ENCODE data around the gene HMX1. TPM values are rescaled to one million over a fixed set of nuclear protein-coding genes. Genes with fewer than 3 reads are reported as not detected.

HMX1 gene
- total RNA-seq, 1 experiment from 2014 or later, result not detected

- no peak for DNase-seq (ENCODE audit: low read depth)
These were observed 2.4 kb downstream of the HMX1 start for GRCh38 chr4:8869002-8869897.

DNA sequence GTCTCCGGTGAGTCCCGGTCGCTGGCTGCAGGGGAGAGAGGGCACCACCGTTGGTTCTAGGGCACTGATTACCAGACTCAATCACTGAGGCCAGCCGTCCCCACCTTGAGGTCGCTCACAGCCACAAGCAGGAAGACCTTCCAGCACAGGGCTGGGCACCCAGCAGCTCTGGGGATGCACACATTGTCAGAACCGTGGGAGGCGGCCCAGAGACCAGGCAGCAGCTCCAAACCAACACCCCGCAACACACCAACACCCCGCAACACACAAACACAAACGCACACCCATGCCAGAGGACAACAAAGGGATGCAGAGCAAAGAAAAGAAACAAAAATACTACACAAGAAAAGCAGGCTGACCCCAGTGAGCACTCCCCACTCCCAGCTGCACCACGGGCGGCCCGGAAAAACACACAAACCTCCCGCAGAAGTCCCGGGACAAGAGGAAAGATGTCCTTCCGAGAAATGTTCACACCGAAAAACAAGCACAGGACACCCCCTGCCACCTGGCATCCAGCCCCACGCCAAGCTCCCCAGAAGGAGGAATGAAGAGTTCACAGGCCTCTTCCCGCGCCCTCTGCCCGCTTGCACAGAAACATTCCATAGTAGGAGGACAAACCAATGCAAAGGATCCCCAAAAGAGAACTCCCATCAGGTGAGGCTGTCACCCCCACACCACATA lies 3.2 kb downstream of the HMX1 start:
- no peak for DNase-seq (ENCODE audit: low read depth)

- no peak for DNase-seq (ENCODE audit: low read depth)
These were observed 3.9 kb downstream of the HMX1 start for GRCh38 chr4:8867624-8868320.

DNA sequence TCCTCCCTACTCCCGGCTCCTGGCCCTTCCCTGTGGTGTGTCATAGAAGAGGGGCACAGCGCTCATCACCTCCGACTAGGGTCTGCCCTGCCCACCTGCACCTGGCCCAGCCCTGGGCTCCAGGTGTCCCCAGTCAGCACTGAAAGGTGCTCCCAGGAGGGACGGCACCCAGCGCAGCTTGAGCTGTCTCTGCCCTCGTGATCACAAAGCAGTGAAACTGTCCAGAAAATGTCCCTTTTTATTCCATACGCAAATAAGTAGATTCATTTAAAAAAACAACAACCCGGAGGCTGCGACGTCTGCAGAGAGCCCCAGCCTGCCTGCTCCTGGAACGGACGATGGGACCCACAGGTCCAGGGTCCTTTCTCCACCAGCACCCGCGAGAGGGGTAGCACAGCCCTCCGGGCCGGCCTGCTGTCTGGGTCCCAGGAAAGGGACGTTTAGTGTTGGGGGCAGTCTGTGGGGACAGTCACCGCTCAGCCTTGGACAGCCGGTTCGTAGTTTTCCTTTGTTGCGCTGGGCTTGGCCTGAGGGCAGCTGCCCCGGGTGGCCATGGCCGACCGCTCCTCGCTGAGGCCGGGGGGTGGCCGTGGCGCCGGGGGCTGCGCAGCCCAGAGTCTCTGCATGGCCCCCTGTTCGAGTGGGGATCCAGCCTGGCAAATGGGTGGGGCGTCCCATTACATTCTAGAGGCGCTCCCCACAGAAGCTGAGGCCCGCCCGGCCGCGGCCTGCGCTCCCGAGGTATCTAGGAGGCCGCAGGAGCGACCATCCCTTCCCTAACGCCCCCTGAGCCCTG lies 4.6 kb downstream of the HMX1 start:
- DNase-seq (ENCODE audit: low read depth), result no peak

- no peak for DNase-seq (ENCODE audit: low read depth)
These were observed 5.2 kb downstream of the HMX1 start for GRCh38 chr4:8866421-8866820.

DNA sequence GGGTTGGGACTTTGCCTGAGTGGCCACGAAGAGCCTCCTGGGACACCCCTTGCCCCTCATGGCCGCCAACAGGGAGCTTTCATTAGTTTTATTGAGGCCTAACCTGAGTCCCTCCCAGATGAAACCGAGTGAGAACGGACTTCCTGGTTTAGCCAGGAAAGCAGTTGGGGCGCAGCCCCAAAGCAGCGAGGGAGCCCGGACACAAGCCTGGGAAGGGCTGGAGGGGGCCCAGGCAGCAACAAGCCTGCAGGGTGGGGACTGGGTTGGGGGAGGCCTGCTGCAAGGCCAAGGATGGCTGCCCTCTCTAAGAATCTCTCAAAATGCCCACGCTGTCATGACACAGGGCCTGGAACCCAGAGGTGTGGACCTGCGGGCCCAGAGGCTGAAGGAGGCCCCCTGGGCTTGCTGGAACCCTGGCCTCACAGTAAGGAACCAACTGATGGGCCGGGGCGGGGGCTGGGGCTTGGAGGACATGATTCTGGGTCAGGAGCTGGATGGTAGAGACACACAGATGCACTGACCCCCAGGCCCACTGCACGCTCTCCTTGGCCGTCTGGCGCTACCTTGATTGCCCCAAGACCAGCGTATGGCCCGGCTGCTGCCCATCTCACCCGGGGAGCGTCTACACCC lies 5.8 kb downstream of the HMX1 start:
- no peak for DNase-seq (ENCODE audit: low read depth)

DNA sequence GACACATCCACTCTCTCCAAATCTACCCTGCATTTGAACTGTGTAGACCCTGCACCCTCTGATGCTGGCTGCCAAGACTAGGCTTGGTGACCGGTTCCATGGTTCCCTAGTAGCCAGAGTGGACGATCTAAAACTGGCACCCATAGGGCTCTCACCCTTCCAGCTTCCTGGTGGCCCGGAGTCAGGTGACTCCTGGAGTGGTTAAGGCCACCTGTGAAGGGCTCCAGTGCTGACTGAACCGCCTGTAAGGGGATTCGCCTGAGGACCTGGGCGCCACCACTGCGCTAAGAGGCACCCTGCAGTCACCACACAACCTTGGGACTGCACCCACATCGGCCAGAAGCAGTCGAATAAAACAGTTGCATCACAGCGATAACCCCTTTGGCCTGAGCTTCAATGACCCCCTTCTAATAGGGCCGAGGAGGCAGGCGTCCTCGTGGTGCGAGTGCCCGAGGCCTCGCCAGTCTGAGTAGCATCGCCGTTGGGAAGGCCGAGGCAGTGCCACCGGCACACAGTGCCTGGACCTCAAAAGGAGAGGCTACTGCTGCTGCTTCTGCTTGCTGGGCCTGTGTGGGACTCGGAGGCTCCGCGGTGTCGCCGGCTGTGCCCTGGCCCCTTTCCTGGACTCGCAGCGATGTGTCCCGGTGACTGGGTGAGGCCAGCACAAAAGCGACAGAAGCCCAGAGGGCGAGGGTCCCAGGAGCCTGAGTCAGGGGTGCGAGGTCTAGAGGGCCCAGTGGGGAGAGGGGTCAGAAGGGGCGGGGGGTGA lies 6.5 kb downstream of the HMX1 start:
- no peak for DNase-seq (ENCODE audit: low read depth)

DNA sequence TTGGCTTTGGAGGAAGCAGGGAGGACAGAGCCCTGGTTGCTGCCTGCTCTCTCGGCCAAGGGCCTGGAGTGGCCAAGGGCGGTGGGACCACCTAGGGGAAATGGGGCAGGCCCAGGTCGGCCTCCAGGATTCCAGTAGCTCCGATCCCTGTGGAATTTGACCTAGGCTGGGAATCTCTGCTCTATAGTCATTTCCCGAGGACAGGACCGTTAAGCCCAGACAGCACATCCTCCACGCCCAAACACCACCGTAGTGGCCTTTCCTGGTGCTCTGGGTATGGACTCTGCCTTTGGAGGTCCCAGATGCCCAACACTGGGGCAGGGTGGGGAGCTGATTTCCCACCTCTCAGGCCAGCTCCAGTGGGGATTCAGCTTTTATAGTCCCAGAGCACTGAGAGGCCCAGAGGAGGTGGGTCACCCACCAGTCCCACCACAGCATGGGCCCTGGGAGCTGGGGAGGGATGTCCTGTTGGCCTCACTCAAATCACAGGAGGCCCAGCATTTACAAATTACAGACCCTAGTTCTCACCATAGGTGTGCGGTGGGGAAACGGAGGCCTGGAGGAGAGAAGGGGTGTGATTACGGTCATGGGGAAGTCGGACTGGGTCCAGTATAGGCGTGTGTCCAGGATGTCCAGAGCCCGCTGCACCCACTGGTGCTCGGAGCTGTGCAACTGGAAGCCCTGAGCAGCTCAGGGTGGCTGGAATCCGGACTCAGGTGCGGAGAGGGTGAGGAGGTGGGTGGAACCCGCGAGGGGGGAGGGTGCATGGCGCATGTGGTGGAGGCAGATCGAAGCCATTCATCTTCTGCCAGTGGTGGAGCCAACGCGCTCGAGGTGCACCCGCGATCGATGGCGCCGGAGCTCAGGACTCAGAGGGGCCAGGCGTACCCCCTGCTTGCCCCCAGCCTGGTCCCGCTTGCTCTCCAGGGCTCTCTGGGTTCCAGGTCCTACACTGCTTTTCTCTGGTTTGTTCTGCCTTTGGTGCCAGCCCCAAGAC lies 7.7 kb downstream of the HMX1 start:
- no peak for DNase-seq (ENCODE audit: low read depth)

DNA sequence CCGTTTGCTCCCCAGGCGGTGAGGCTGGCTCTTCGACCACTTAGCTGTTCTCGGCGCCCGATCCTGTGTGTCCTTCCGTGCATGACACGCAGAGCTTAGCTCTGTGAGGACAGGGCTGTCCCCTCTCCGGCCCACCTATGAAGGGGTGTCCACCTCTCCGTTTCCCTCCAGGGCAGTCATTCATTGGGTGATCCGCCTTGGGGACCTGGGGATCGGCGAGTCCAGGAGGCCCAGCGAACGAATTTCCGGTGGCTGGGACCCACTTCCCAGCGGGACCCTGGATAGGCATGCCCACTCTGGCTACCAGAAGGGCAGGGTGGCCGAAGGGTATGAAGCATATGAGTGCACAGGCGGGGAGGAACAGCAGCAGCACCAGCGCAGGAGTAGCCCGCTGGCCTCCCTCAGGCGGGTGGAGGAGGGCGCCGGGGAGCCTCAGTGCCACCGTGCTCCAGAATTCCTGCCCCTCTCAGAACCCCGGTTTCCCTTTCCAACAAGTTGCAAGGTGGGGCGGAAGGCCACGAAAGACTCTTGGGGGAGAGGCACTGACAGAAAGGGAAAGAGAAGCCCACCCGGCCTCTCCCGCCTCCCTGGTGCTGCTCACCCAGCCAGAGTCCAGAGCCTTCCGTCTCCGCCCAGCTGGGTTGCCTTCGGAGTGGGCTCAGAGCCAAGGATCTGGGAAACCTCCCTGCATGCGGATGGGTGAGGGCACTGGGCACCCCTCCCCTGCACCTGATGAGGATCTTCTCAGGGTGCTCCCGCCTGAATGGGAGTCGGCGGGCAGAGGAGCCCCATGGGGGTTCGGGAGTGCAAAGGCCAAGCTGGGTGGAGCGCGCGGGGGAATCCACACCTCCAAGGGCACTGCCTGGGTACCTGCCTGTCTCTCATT lies 8.6 kb downstream of the HMX1 start:
- no peak for DNase-seq (ENCODE audit: low read depth)

- DNase-seq (ENCODE audit: low read depth), result no peak
These were observed 9.3 kb downstream of the HMX1 start for GRCh38 chr4:8862334-8862733.

- DNase-seq (ENCODE audit: low read depth), result no peak
These were observed 9.9 kb downstream of the HMX1 start for GRCh38 chr4:8861576-8862295.

DNA sequence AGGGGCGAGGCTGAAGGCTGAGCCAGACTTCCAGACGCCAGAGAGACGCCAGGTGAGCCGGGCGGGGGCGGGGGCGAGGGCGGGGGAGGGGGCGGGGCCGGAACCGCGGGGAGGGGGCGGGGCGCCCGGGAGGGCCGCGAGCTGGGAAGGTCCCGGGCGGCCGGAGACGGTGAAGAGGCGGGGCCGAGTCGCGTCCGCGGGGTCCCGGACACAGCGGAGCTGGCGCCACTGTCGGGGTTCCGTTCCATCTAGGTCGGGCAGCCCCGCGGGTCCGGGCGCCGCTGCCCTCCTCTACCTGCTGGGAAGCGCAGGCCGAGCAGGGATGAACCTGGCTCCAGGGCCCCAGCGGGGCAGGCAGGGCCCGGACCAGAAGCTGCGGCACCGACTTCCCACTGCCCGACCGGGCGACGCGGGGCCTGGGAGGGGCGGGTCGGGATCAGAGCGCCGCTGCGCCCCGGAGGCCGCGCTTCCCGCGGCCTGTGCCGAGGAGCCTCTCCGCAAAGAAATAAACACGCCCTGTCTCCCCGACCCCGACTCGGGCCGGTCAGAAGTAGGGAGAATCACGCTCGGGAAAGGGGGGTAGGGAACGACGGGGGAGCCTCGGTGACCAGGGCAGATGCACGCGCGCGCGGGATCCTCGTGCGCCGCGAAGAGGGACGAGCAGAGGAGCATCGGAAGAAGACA lies 10.6 kb downstream of the HMX1 start:
- DNase-seq (ENCODE audit: low read depth), result no peak

DNA sequence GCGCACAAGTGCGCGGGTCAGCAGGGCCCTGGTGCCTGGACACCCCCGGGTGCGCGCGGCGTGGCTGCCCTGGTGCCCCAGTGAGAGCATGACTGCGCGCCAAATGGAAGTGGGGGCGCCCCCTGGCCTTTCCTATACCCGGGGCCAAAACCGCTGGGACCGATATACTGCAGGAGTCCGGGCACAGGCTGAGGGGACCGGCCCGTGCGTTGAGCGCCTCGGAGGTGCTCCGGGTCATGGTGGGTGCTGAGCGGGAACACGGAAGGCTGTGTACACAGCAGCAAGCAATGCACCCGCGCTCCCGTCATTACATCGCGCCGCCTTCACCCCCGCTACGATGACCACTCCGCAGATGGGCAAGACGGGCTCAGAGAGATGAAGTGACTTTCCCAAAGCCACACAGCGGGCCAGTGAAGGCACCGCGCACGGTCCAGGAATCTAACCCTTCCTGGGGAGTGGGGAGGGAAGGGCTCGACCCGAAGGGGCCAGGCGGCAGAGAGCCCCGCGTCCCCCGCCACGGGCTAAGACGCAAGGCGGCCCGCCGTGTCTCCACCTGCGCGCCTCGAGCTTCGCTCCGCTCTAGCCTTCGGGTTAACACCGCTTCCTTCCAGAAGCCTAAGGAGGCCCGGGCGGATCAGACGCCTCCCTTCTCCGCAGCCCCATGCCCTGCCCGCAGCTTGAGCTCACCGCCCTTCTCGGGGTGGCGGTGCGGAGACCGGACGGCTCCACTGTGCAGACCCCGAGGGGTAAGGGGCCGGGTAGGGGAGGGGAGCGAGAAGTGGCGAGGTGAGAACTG lies 11.3 kb downstream of the HMX1 start:
- DNase-seq (ENCODE audit: low read depth), result no peak

GRCh38 chr4:8859550-8860095 lies 12.0 kb downstream of the HMX1 start:
- DNase-seq (ENCODE audit: low read depth), result no peak

- DNase-seq (ENCODE audit: low read depth), result no peak
These were observed 12.9 kb downstream of the HMX1 start for GRCh38 chr4:8858701-8859210.
